Suprapubic skin (tissue), 3 donors: ENCODE data around the gene CPEB3.

Source experiments
- POLR2A ChIP-seq, 2 donors: fragments of 450-650 bp; IDR thresholded peaks; one replicate each; pipeline ENCODE4 v1.6.1; 2017; ENCODE audit warnings: antibody characterized with exemption in 2 of 2, mild to moderate bottlenecking in 2 of 2, moderate library complexity in 2 of 2
- TF ChIP-seq, protein P1 (sequence below), 2 donors: fragments of 200-600 bp in 1 of 2; fragments of 450-650 bp in 1 of 2; sonication (generic) in 1 of 2; IDR thresholded peaks; one replicate each; pipeline ENCODE4 v1.5.1; 2016 to 2019; ENCODE audit warnings: antibody characterized with exemption in 2 of 2, mild to moderate bottlenecking in 1 of 2, moderate library complexity in 1 of 2

DNA sequence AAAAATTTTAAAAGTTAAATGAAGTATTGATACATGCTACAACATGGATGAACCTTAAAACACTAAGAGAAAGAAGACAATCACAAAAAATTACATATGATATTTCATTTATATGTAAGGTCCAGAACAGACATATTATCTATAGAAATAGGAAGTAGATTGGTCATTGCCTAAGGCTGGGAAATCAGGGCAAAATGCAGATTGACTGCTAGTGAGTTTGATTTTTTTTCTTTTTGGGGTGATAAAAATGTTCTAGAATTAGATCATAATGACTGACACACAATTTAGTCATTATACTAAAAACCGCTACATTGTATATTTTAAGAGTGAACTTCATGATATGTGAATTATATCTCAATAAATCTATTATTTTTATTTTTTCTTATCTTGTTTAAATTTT is 88.3 kb downstream of the CPEB3 start:
- TF ChIP-seq, protein P1, sequence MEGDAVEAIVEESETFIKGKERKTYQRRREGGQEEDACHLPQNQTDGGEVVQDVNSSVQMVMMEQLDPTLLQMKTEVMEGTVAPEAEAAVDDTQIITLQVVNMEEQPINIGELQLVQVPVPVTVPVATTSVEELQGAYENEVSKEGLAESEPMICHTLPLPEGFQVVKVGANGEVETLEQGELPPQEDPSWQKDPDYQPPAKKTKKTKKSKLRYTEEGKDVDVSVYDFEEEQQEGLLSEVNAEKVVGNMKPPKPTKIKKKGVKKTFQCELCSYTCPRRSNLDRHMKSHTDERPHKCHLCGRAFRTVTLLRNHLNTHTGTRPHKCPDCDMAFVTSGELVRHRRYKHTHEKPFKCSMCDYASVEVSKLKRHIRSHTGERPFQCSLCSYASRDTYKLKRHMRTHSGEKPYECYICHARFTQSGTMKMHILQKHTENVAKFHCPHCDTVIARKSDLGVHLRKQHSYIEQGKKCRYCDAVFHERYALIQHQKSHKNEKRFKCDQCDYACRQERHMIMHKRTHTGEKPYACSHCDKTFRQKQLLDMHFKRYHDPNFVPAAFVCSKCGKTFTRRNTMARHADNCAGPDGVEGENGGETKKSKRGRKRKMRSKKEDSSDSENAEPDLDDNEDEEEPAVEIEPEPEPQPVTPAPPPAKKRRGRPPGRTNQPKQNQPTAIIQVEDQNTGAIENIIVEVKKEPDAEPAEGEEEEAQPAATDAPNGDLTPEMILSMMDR (IDR thresholded peaks at IDR 0.05) = no peak
- TF ChIP-seq POLR2A (IDR thresholded peaks at IDR 0.05) = no peak
